GM21786 (cell line): ENCODE measurements around the gene ZNF646.

Source experiments
- ATAC-seq: cut with Tn5 transposase; IDR thresholded peaks from one replicate; pipeline ENCODE4 v1.9.1; 2021; ENCODE audit not compliant: unreplicated experiment

Gene ZNF646

DNA sequence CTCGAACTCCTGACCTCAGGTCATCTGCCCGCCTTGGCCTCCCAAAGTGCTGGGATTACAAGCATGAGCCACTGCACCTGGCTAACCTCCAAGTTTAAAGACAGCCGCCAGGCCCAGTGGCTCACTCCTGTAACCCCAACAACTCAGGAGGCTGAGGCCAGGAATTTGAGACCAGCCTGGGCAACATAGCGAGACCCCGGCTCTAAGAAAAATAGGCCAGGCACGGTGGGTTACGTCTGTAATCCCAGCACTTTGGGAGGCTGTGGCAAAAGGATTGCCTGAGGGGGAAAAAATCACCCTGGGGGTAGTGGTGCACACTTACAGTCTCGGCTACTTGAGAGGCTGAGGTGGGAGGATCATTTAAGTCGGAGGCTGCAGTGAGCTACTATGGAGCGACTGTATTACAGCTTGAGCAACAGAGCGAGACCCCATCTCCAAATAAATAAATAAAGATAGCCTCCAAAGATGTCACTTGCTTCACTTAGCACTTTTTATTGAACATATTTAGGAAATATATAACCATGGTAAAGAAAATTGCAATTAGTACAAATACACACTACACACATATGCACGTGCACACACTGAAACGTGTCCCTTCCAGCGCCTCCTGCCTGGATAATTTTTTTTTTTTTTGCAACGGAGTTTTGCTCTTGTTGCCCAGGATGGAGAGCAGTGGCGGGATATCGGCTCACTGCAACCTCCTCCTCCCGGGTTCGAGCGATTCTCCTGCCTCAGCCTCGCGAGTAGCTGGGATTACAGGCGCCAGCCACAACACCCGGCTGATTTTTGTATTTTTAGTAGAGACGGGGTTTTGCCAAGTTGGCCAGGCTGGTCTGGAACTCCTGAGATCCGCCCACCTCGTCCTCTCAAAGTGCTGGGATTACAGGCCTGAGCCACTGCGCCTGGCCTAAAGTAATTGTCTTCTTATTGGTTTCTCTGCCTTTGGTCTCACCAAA is 32.6 kb downstream of the ZNF646 start:
- no peak for ATAC-seq

DNA sequence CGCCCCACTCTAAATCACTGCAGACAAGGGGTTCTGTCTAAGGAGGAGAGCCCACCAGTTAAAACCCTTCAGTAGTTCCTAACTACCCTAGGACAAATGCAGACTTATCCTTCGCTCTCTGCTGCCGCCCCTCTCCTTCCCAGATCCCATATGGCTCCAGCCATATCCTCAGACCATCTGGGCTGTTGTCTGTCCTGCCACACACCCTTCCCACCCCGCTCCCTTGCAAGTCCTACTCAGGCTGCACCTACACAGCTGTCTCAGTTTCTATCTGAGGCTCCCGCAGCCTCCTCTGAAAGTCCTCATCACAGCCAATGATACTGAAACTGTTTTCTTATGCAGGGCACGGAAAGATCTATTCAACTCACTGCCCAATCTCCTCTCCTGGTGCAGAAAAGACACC is 33.2 kb downstream of the ZNF646 start:
- peak; percentile 52 for ATAC-seq

- ATAC-seq, result peak; percentile 78
Observed at GRCh38 chr16:31108035-31108793, 34.0 kb downstream of the ZNF646 start, which contains the start of gene BCKDK. Gene BCKDK (plus strand): TSS chr16:31108386. CDS start chr16:31109224, 838 bp downstream.

DNA sequence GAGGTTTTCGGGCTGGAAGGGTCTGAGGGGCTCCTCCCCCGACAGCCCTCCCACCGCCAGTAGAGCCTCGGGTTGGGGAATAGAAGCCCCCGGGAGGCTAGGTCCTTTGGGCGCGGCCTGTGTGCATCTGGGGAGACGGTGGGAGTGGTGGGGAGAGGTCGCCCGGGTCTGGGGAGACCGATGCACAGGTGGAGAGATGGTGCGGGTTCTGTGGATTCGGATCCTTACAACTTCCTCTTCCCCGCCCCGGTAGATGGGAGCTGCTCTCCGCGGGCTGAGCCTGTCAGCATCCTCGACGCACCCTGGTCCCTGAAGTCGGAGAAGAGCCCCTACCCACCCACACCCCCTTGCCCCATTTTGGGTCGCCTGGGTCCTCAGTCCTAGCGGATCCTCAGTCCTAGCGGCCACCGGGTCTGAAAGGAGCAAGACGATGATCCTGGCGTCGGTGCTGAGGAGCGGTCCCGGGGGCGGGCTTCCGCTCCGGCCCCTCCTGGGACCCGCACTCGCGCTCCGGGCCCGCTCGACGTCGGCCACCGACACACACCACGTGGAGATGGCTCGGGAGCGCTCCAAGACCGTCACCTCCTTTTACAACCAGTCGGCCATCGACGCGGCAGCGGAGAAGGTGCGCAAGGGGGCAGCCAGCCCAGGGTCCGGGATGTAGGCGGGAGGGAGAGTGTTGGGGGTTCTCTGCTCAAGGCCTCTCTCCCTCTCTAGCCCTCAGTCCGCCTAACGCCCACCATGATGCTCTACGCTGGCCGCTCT is 34.8 kb downstream of the ZNF646 start:
- ATAC-seq, result no peak

GRCh38 chr16:31109622-31110021 is 35.4 kb downstream of the ZNF646 start:
- ATAC-seq, result no peak

DNA sequence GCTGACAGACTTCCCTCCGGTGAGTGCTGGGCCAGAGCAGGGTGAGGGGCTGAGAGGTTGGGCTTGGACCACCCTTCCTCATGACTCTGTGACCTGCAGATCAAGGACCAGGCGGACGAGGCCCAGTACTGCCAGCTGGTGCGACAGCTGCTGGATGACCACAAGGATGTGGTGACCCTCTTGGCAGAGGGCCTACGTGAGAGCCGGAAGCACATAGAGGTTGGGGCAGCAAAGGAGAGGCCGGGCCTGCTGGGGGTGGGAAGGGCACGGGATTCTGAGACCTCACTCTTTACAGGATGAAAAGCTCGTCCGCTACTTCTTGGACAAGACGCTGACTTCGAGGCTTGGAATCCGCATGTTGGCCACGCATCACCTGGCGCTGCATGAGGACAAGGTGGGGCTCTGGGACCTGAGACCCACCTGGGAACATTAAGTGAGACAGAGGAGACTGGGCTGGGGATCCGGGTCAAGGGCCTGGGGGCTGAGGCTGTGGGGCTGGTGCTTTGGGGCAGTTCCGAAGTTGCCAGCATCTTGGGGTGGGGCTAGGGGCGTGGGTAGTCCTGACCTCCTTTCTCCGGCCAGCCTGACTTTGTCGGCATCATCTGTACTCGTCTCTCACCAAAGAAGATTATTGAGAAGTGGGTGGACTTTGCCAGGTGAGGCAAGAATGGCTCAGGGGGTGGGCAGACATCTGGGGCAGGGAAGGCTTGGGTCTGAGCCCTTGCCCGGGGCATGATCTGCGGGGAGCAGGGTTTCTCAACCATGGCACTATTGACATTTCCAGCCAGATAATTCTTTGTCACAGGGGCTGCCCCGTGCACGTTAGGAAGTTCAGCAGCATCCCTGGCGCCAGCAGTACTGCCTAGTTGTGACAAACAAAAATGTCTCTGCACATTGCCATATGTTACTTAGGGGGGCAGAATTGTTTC is 36.1 kb downstream of the ZNF646 start:
- ATAC-seq, result no peak

DNA sequence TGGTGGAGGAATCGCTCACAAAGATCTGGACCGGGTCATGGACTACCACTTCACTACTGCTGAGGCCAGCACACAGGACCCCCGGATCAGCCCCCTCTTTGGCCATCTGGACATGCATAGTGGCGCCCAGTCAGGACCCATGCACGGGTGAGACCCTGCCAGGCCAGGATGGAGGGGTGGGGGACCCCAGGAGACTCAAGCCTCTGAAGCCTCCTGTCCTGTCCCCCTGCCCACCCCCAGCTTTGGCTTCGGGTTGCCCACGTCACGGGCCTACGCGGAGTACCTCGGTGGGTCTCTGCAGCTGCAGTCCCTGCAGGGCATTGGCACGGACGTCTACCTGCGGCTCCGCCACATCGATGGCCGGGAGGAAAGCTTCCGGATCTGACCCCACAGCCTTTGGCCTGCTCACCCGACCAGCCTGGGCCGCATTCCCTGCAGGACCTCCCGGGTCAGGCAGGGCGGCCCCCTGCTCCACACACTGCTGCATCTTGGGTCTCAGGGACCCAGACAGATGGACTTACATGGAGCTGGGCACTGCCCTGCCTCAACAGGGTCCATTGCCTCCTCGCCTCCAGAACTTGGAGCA is 37.8 kb downstream of the ZNF646 start:
- ATAC-seq, result no peak

DNA sequence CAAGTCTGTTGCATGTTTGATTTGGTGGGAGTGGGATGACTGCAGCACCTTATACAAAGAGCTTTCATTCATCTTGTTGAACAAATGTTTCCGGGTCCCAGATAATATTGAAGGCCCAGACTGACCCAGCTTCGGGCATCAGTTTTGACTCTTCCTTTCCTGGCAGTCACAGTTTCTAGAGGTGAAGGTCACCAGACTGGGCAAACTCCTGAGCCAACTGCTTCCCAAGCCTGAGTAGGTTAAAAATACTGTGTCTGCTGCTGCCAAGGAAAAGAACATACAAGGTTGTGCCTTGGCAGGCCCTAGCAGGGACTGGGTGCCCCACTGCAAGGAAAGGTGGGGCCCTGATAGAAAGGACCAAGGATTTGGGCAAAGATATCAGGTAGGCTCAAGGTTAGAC is 38.5 kb downstream of the ZNF646 start:
- ATAC-seq, result no peak

DNA sequence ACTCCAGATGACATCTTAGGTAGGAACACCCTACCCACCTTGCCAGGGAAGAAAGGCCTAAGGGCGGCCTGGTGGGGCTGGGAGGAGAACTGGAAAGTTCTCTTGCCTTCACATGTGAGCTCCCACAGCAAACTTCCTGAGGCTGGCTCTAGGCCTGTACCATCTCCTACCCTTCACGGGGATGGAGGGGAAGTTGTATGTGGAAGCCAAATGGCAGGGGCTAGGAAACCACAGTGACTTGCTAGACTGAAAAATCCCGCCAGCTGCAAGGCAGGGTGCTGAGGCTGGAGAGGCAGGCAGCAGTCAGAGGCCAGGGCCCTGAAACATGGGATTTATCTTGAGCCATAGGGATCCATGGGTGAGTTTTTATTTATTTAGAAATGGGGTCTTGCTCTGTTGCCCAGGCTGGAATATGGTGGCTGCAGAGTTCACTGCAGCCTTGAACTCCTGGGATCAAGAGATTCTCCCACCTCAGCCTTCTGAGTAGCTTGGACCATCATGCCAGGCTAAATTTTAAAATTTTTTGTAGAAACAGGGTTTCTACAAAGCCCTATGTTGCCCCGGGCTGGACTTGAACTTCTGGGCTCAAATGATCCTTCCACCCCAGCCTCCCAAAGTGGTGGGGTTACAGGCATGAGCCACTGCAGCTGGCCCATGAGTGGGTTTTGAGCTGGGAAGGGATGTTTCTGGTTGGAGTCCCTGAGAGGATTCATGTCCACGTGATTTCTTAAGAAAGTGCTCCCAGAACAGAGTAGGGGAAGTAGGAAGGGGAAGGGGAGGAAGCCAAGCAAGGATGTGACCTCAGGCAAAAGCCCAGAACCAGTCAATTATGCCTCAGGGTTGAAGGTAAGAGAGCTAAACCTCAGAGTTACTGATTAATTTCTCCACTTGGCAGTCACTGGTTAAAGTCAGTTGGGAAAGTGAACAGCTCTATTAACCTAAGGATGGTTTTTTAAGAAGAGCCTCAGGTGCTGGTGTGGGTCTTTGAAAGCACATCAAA is 39.2 kb downstream of the ZNF646 start:
- peak; percentile 31 for ATAC-seq

- no peak for ATAC-seq
Observed at GRCh38 chr16:31114468-31114867, 40.2 kb downstream of the ZNF646 start.

DNA sequence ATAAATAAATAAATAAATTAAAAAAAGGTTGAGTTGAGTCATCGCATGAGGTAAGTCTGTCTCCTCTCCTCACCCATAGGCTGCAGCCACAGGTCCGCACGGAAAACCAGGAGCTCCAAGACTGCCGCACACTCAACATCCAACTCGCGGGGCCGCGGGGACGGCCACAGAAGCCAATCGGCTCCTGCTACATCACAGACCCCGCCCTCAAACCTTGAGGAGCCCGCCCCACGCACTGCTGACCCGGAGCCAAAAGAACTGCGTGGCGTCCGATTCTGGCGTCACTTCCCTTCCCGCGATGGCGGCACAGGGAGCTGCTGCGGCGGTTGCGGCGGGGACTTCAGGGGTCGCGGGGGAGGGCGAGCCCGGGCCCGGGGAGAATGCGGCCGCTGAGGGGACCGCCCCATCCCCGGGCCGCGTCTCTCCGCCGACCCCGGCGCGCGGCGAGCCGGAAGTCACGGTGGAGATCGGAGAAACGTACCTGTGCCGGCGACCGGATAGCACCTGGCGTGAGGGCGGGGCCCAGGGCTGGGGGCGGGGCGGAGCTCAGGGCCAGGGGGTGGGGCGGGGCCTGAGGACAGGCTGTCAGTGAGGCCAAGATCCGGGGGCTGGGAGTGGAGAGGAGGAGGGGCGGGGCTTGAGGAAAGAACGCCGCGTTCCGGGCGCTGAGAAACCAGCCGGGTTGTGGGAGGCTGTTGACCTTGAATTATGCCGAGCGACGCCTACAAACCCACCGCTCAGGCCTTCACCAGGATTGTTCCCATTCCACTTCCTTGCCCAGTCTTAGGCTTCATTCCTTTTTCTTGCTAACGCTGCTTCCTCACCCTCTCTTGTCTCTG is 43.4 kb downstream of the ZNF646 start, which contains the start of gene KAT8:
Gene KAT8 (plus strand): TSS at position 281 of the 839 bp plus-strand sequence. CDS start 18 bp downstream, at position 299.
- peak; percentile 83 for ATAC-seq

GRCh38 chr16:31118223-31119155 is 44.3 kb downstream of the ZNF646 start:
- no peak for ATAC-seq

- no peak for ATAC-seq
Observed at GRCh38 chr16:31120129-31120528, 45.9 kb downstream of the ZNF646 start.

DNA sequence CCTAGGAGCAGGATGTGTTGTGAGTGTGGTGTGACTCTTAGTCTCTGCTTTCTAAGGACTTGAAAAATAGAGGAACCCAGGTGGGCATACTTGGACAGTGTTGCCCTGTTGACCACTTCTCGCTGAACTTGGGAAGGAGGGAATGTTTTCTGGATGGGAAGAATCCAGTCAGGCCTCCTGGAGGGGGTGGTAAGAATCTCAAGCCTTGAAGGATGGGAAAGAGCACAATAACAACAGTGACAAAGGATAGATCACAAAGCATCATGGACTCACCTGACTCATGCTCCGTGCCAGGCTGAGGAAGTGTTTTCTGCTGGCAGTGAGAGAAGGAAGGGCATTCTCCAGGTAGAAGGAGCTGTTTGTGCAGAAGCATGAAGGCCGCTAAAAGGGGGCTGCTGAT is 51.6 kb downstream of the ZNF646 start:
- ATAC-seq, result no peak

- no peak for ATAC-seq
Observed at GRCh38 chr16:31127182-31127581, 53.0 kb downstream of the ZNF646 start.
